Panc1 (cell line): ENCODE results near the gene KIF2A. TPM values are rescaled to one million over a fixed set of nuclear protein-coding genes. Genes with fewer than 3 reads are reported as not detected.

Experiments used
- ATAC-seq: fragments of 200-7000 bp; cut with Tn5 transposase; 2 replicates; pipeline ENCODE4 v1.9.1; 2020; ENCODE audit warnings: mild to moderate bottlenecking, moderate library complexity
- BruUV-seq: library from RNA; stranded (reverse); fragments of 400-500 nt; replicated peaks from 2 replicates; lab custom pipeline; 2021; lab: Mats Ljungman, UMichigan
- CTCF ChIA-PET: fragments of 300-600 bp; sonication (Branson Sonifier 250); formaldehyde crosslinking; loops from one replicate; lab custom pipeline; 2022; ENCODE audit warnings: antibody characterized with exemption; lab: Charles Lee
- POLR2A ChIA-PET: fragments of 300-600 bp; sonication (Branson Sonifier 250); formaldehyde crosslinking; loops from one replicate; lab custom pipeline; 2022; ENCODE audit warnings: antibody characterized with exemption; lab: Charles Lee
- DNase-seq: peaks from one replicate; pipeline ENCODE4 v3.0.0-alpha.2; 2010; ENCODE audit warnings: low read depth, low spot score
- H3K27ac ChIP-seq: 2 replicates; pipeline ENCODE4 v1.5.1; 2011; ENCODE audit warnings: mild to moderate bottlenecking, low read length, inconsistent platforms
- H3K27me3 ChIP-seq: fragments of 200-500 bp; sonication (Bioruptor generic); 2 replicates; pipeline ENCODE4 v1.6.0; 2014; ENCODE audit warnings: low read length, inconsistent platforms; ENCODE audit not compliant: control insufficient read depth, insufficient read depth
- H3K36me3 ChIP-seq: fragments of 200-500 bp; sonication (Bioruptor generic); 2 replicates; pipeline ENCODE4 v1.5.1; 2014; ENCODE audit warnings: inconsistent platforms, mild to moderate bottlenecking, low read length, moderate library complexity; ENCODE audit not compliant: control insufficient read depth, insufficient read depth
- H3K4me1 ChIP-seq: 2 replicates; pipeline ENCODE4 v1.5.1; 2011; ENCODE audit warnings: inconsistent platforms, mild to moderate bottlenecking, low read length, moderate library complexity; ENCODE audit not compliant: control insufficient read depth, insufficient read depth
- H3K4me3 ChIP-seq, 2 experiments: 2 replicates each; pipeline ENCODE4 v1.5.1; 2011 to 2012; ENCODE audit warnings: low read depth in 2 of 2, low read length in 2 of 2, mild to moderate bottlenecking in 2 of 2, inconsistent platforms in 1 of 2, moderate library complexity in 1 of 2
- H3K9me3 ChIP-seq: fragments of 200-500 bp; sonication (Bioruptor generic); 2 replicates; pipeline ENCODE4 v1.5.1; 2014; ENCODE audit warnings: low read depth, mild to moderate bottlenecking, inconsistent platforms, low read length, moderate library complexity; ENCODE audit not compliant: control insufficient read depth, insufficient read depth
- POLR2AphosphoS5 ChIP-seq: IDR thresholded peaks from 2 replicates; pipeline ENCODE4 v1.6.1; 2012; ENCODE audit warnings: mild to moderate bottlenecking, low read depth, low read length, moderate library complexity
- SIN3A ChIP-seq: IDR thresholded peaks from 2 replicates; pipeline ENCODE4 v1.6.1; 2012; ENCODE audit warnings: low read depth, mild to moderate bottlenecking, low read length, moderate library complexity, borderline replicate concordance; ENCODE audit not compliant: insufficient read depth
- TCF7L2 ChIP-seq: IDR thresholded peaks from 2 replicates; pipeline ENCODE4 v1.6.1; 2011; ENCODE audit warnings: mild to moderate bottlenecking, low read depth, low read length, inconsistent platforms
- in situ Hi-C: cut with HindIII; loops from 2 replicates; pipeline ENCODE4 v1.10.0; 2016; ENCODE audit warnings: low sequenced_read_pairs, low pct_unique_long_range_greater_than_20kb
- intact Hi-C: fragments of 100-400 bp; cut with micrococcal nuclease; formaldehyde crosslinking; loops from one replicate; pipeline ENCODE4 v1.10.0; 2022; ENCODE audit not compliant: unreplicated experiment
- total RNA-seq: library from RNA; stranded (reverse); gene quantifications from one replicate; pipeline ENCODE4 v1.2.1, GENCODE V29; 2021; ENCODE audit not compliant: unreplicated experiment
- TF ChIP-seq, protein P1 (sequence below): fragments of 450-650 bp; IDR thresholded peaks from 2 replicates; pipeline ENCODE4 v1.5.1; 2017; ENCODE audit warnings: mild to moderate bottlenecking
- TF ChIP-seq, protein P2 (sequence below), 2 experiments: IDR thresholded peaks; 2 replicates each; pipeline ENCODE4 v1.6.1; 2011 to 2012; ENCODE audit warnings: low read depth in 2 of 2, control low read depth in 1 of 2, low read length in 1 of 2, mild to moderate bottlenecking in 1 of 2, moderate library complexity in 1 of 2; ENCODE audit not compliant: insufficient read depth in 1 of 2

The KIF2A gene
- total RNA-seq, 1 experiment from 2014 or later = 58.9 TPM

DNA sequence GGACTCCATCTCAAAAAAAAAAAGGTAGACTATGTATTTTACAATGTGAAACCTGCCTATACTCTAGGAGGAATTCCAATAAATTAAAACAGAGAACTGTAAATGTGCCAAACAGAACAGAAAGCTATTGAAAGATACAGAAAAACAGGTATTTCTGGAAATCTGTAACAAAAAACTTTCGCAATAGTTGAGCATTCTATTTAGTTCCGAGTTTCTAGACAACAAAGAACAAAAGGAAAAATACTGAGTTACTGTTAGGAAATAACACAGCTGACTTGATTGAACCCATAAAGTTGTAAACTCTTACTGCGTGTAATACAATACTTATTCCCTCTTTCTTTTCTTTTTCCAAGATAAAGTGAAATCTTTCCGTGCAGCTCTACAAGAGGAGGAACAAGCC lies 79.1 kb downstream of the KIF2A start:
- ChIA-PET CTCF (no interaction called here), POLR2A (no interaction called here)
- H3K27ac ChIP-seq = no peak overlapping the region
- ATAC-seq (no peak), DNase-seq (no peak)
- H3K4me3 ChIP-seq = no peak overlapping the region
- in situ Hi-C loops (no loop called here), intact Hi-C loops (no loop called here)
- H3K9me3 ChIP-seq = no peaks in the 10 kb centered on the region
- no peaks in the 10 kb centered on the region for H3K4me1 ChIP-seq
- no TSS peak for BruUV-seq
- no peak for TF ChIP-seq POLR2AphosphoS5
- TF ChIP-seq SIN3A = no peak
- TF ChIP-seq, protein P1, sequence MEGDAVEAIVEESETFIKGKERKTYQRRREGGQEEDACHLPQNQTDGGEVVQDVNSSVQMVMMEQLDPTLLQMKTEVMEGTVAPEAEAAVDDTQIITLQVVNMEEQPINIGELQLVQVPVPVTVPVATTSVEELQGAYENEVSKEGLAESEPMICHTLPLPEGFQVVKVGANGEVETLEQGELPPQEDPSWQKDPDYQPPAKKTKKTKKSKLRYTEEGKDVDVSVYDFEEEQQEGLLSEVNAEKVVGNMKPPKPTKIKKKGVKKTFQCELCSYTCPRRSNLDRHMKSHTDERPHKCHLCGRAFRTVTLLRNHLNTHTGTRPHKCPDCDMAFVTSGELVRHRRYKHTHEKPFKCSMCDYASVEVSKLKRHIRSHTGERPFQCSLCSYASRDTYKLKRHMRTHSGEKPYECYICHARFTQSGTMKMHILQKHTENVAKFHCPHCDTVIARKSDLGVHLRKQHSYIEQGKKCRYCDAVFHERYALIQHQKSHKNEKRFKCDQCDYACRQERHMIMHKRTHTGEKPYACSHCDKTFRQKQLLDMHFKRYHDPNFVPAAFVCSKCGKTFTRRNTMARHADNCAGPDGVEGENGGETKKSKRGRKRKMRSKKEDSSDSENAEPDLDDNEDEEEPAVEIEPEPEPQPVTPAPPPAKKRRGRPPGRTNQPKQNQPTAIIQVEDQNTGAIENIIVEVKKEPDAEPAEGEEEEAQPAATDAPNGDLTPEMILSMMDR = no peak
- TF ChIP-seq, protein P2, sequence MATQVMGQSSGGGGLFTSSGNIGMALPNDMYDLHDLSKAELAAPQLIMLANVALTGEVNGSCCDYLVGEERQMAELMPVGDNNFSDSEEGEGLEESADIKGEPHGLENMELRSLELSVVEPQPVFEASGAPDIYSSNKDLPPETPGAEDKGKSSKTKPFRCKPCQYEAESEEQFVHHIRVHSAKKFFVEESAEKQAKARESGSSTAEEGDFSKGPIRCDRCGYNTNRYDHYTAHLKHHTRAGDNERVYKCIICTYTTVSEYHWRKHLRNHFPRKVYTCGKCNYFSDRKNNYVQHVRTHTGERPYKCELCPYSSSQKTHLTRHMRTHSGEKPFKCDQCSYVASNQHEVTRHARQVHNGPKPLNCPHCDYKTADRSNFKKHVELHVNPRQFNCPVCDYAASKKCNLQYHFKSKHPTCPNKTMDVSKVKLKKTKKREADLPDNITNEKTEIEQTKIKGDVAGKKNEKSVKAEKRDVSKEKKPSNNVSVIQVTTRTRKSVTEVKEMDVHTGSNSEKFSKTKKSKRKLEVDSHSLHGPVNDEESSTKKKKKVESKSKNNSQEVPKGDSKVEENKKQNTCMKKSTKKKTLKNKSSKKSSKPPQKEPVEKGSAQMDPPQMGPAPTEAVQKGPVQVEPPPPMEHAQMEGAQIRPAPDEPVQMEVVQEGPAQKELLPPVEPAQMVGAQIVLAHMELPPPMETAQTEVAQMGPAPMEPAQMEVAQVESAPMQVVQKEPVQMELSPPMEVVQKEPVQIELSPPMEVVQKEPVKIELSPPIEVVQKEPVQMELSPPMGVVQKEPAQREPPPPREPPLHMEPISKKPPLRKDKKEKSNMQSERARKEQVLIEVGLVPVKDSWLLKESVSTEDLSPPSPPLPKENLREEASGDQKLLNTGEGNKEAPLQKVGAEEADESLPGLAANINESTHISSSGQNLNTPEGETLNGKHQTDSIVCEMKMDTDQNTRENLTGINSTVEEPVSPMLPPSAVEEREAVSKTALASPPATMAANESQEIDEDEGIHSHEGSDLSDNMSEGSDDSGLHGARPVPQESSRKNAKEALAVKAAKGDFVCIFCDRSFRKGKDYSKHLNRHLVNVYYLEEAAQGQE (IDR thresholded peaks at IDR 0.05; ENCODE audit: insufficient read depth in 1 of 2, low read depth in 2 of 2, low read length in 1 of 2) = no peak
- TF ChIP-seq TCF7L2 = no peak
- H3K36me3 ChIP-seq = peaks cover 34% of the 10 kb centered on the region
- H3K27me3 ChIP-seq = no peaks in the 10 kb centered on the region

DNA sequence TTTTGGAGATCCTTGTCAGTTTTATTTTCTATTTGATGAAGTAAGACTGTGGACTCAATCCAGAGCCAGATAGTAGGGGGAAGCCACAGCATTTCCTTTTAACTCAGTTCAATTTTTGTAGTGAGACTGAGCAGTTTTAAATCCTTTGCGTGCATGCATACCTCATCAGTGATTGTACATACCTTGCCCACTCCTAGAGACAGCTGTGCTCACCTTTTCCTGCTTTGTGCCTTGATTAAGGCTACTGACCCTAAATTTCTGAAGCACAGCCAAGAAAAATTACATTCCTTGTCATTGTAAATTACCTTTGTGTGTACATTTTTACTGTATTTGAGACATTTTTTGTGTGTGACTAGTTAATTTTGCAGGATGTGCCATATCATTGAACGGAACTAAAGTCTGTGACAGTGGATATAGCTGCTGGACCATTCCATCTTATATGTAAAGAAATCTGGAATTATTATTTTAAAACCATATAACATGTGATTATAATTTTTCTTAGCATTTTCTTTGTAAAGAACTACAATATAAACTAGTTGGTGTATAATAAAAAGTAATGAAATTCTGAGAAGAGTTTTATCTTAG lies 79.9 kb downstream of the KIF2A start:
- intact Hi-C loops (no loop called here), in situ Hi-C loops (no loop called here)
- no peak overlapping the region for H3K4me3 ChIP-seq
- BruUV-seq = TSS peak; percentile 36
- CTCF ChIA-PET = no interaction called here
- H3K36me3 ChIP-seq = peaks cover 38% of the 10 kb centered on the region
- H3K27me3 ChIP-seq = no peaks in the 10 kb centered on the region
- TF ChIP-seq, protein P2 (IDR thresholded peaks at IDR 0.05; ENCODE audit: insufficient read depth in 1 of 2, low read depth in 2 of 2, low read length in 1 of 2) = no peak
- TF ChIP-seq TCF7L2 (no peak), SIN3A (no peak), POLR2AphosphoS5 (no peak)
- ATAC-seq = no peak
- POLR2A ChIA-PET = no interaction called here
- no peak overlapping the region for H3K27ac ChIP-seq
- no peaks in the 10 kb centered on the region for H3K4me1 ChIP-seq
- DNase-seq = no peak
- no peaks in the 10 kb centered on the region for H3K9me3 ChIP-seq
